Activated naive CD8-positive, alpha-beta T cell treated with anti-CD3 and anti-CD28 coated beads, Interleukin-2, amount 50 U/mL, for 16 hours (primary cell): ENCODE measurements around the gene TRIM29.

Source experiments
- DNase-seq: peaks from one replicate; pipeline ENCODE4 v3.0.0-alpha.2; 2020; ENCODE audit warnings: low read depth, low spot score

TRIM29 gene

GRCh38 chr11:120139316-120140069 lies 1.6 kb upstream of the TRIM29 start:
- DNase-seq: no peak

GRCh38 chr11:120137187-120137610 lies 714 bp downstream of the TRIM29 start:
- no peak for DNase-seq

GRCh38 chr11:120136356-120136755 lies 1.6 kb downstream of the TRIM29 start:
- DNase-seq: no peak

- no peak for DNase-seq
Observed at GRCh38 chr11:120135838-120136237, 2.1 kb downstream of the TRIM29 start.

- no peak for DNase-seq
Observed at GRCh38 chr11:120134931-120135228, 3.0 kb downstream of the TRIM29 start.

- no peak for DNase-seq
Observed at GRCh38 chr11:120134106-120134930, 3.6 kb downstream of the TRIM29 start.

- no peak for DNase-seq
Observed at GRCh38 chr11:120133216-120134105, 4.5 kb downstream of the TRIM29 start.

- no peak for DNase-seq
Observed at GRCh38 chr11:120132645-120133185, 5.2 kb downstream of the TRIM29 start.

GRCh38 chr11:120131941-120132644 lies 5.8 kb downstream of the TRIM29 start:
- no peak for DNase-seq

- no peak for DNase-seq
Observed at GRCh38 chr11:120130991-120131760, 6.7 kb downstream of the TRIM29 start.

- DNase-seq: no peak
Observed at GRCh38 chr11:120130176-120130980, 7.5 kb downstream of the TRIM29 start.

- no peak for DNase-seq
Observed at GRCh38 chr11:120129570-120129969, 8.3 kb downstream of the TRIM29 start.

GRCh38 chr11:120128392-120129119 lies 9.4 kb downstream of the TRIM29 start:
- no peak for DNase-seq

GRCh38 chr11:120127236-120127635 lies 10.7 kb downstream of the TRIM29 start:
- DNase-seq: no peak

- no peak for DNase-seq
Observed at GRCh38 chr11:120126620-120127019, 11.3 kb downstream of the TRIM29 start.

- DNase-seq: no peak
Observed at GRCh38 chr11:120125509-120125908, 12.4 kb downstream of the TRIM29 start.

- DNase-seq: no peak
Observed at GRCh38 chr11:120125024-120125423, 12.9 kb downstream of the TRIM29 start.

- DNase-seq: no peak
Observed at GRCh38 chr11:120124355-120124754, 13.6 kb downstream of the TRIM29 start.

GRCh38 chr11:120123946-120124345 lies 14.0 kb downstream of the TRIM29 start:
- DNase-seq: no peak
